ENCODE measurements around the gene WDR48. TPM values are rescaled to one million over a fixed set of nuclear protein-coding genes. Genes with fewer than 3 reads are reported as not detected.
A peak's percentile ranks its signal among the peaks of the same experiment; 100 is the strongest.

Gene WDR48
- total RNA-seq, 3 donors from 2014 or later (not counting 1 experiment from before 2014, with no cell fraction given), result 89.1 to 101 (median 91.5) TPM

DNA sequence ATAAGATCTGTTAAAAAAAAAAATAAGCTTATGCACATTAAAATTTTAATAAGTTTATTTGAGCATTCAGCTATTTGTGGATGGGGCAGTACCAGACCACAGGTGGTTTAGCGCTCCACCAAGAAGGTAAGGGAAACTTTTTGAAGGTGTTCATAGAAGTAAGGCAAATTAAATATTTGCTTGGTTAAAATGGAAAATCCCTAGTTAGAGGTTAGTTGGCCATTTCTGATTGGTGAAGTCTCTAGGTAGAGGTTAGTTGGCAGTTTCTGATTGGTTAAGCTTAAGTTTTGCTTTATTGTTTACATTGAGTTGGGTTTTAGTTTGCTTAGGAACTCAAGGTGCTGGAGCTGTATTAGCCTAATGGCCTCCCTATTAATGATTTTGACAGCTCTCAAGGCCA is 30.8 kb upstream of the WDR48 start:
- DNase-seq (peak in 1 of 2 donors; percentile 6), ATAC-seq (peak in 2 of 3 donors; percentile 15 to 28)
- Histone ChIP-seq H3K27me3 (ENCODE audit: control insufficient read depth, insufficient read depth, low read length) (no peaks in the 10 kb centered on the region), H3K4me3 (ENCODE audit: low read length) (no peak overlapping the region), H3K4me1 (ENCODE audit: control insufficient read depth, insufficient read depth, low read length) (no peaks in the 10 kb centered on the region), H3K36me3 (ENCODE audit: control insufficient read depth, insufficient read depth, low read length) (no peaks in the 10 kb centered on the region), H3K9me3 (ENCODE audit: control insufficient read depth, insufficient read depth, low read length) (no peaks in the 10 kb centered on the region), H3K27ac (ENCODE audit: low read length) (no peak overlapping the region)
- H3K36me3 Mint-ChIP-seq, result no peaks in the 10 kb centered on the region
- H3K27me3 Mint-ChIP-seq (ENCODE audit: low read depth in 2 of 2), result peaks cover 30 to 66% of the 10 kb centered on the region in 2 donors
- WGBS (ENCODE audit: insufficient coverage), result 62% methylated on average over 1 of the region's 1 CpG
- no peak overlapping the region for H3K27ac Mint-ChIP-seq
- H3K4me1 Mint-ChIP-seq, result peaks cover 0 to 4% of the 10 kb centered on the region in 2 donors
- intact Hi-C loops (cut with micrococcal nuclease), result loop anchor here (10.0 kb wide), 1 partner anchor 506 kb away; no protein-coding TSS in a partner anchor
- TF ChIP-seq, protein P1, sequence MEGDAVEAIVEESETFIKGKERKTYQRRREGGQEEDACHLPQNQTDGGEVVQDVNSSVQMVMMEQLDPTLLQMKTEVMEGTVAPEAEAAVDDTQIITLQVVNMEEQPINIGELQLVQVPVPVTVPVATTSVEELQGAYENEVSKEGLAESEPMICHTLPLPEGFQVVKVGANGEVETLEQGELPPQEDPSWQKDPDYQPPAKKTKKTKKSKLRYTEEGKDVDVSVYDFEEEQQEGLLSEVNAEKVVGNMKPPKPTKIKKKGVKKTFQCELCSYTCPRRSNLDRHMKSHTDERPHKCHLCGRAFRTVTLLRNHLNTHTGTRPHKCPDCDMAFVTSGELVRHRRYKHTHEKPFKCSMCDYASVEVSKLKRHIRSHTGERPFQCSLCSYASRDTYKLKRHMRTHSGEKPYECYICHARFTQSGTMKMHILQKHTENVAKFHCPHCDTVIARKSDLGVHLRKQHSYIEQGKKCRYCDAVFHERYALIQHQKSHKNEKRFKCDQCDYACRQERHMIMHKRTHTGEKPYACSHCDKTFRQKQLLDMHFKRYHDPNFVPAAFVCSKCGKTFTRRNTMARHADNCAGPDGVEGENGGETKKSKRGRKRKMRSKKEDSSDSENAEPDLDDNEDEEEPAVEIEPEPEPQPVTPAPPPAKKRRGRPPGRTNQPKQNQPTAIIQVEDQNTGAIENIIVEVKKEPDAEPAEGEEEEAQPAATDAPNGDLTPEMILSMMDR (IDR thresholded peaks at IDR 0.05), result no peak
- H3K4me3 Mint-ChIP-seq, result no peak overlapping the region
- no peaks in the 10 kb centered on the region for H3K9me3 Mint-ChIP-seq

DNA sequence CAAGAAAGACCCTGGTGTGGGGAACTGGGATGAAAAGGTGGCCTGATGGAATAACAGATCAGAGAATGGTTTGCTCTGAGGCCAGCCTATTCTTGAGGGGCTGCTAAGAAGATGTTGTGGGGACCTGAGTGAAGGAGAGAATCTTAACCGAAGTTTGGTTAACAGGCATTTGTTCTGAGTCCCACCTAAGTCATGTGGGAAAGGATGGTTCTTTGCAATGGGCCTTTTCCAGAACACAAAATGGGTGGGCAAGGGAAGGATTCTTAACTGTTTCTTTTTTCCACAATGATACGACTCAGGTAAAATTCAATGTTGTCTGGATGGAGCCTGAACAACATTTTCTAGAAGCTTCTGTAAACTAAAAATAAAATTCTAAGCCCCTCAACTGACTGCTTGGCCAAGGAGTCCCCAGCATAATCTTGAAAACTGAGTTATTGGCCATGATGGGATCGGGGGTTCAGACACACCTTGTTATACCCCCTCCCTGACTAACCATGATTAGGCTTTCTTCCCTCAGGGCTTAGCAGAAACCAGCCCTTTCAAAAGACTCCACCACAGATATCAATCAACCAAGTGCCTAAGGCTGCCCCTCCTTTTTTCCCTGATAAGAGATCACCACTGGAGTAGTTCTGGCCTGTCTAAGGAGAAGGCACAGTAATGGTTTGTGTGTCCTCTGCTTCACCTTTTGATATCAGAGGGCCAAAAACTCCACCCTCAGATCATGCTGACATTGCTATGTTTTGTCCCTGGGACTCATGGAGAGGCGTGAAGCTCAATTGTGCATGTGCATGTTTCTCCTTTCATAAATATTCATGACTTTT is 30.1 kb upstream of the WDR48 start:
- Mint-ChIP-seq H3K4me3 (no peak overlapping the region), H3K27ac (no peak overlapping the region), H3K36me3 (no peaks in the 10 kb centered on the region), H3K9me3 (no peaks in the 10 kb centered on the region), H3K4me1 (peaks cover 0 to 4% of the 10 kb centered on the region in 2 donors), H3K27me3 (ENCODE audit: low read depth in 2 of 2) (peaks cover 30 to 72% of the 10 kb centered on the region in 2 donors)
- intact Hi-C loops (cut with micrococcal nuclease), result loop anchor here (10.0 kb wide), 1 partner anchor 507 kb away; no protein-coding TSS in a partner anchor
- Histone ChIP-seq H3K36me3 (ENCODE audit: control insufficient read depth, insufficient read depth, low read length) (no peaks in the 10 kb centered on the region), H3K9me3 (ENCODE audit: control insufficient read depth, insufficient read depth, low read length) (no peaks in the 10 kb centered on the region), H3K27me3 (ENCODE audit: control insufficient read depth, insufficient read depth, low read length) (no peaks in the 10 kb centered on the region), H3K4me3 (ENCODE audit: low read length) (no peak overlapping the region), H3K4me1 (ENCODE audit: control insufficient read depth, insufficient read depth, low read length) (no peaks in the 10 kb centered on the region), H3K27ac (ENCODE audit: low read length) (no peak overlapping the region)
- DNase-seq (no peak), ATAC-seq (no peak)
- WGBS (ENCODE audit: insufficient coverage), result 92% methylated on average over 4 of the region's 4 CpGs
- TF ChIP-seq, protein P1 (IDR thresholded peaks at IDR 0.05), result no peak

DNA sequence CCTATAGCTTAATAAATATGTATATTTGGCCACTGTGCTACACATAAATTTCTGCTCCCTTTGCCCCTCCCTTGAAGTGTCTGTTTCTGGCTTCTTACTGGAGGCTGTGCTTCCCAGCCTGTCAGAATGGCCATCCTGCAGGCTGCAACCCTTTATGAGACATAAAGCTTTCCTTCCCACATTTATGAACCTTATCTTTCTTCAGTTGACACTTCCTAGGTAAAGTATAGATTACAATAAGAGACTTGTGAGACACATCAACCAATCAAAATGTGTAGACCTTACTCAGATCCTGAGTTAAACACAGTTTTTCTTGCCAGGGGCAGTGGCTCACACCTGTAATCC is 29.6 kb upstream of the WDR48 start:
- TF ChIP-seq, protein P1 (IDR thresholded peaks at IDR 0.05), result no peak

More for the DNA sequence above, 29.6 kb upstream of the WDR48 start:
- no peak overlapping the region for H3K27ac ChIP-seq (ENCODE audit: low read length)
- peaks cover 0 to 4% of the 10 kb centered on the region in 2 donors for H3K4me1 Mint-ChIP-seq
- no peaks in the 10 kb centered on the region for H3K9me3 ChIP-seq (ENCODE audit: control insufficient read depth, insufficient read depth, low read length)
- H3K4me1 ChIP-seq (ENCODE audit: control insufficient read depth, insufficient read depth, low read length), result no peaks in the 10 kb centered on the region
- no peak overlapping the region for H3K27ac Mint-ChIP-seq
- DNase-seq (no peak), ATAC-seq (no peak)
- H3K4me3 Mint-ChIP-seq, result no peak overlapping the region
- intact Hi-C loops (cut with micrococcal nuclease), result loop anchor here (10.0 kb wide), 1 partner anchor 507 kb away; no protein-coding TSS in a partner anchor
- H3K27me3 Mint-ChIP-seq (ENCODE audit: low read depth in 2 of 2), result peaks cover 30 to 72% of the 10 kb centered on the region in 2 donors
- H3K36me3 Mint-ChIP-seq, result no peaks in the 10 kb centered on the region
- no peaks in the 10 kb centered on the region for H3K9me3 Mint-ChIP-seq
- no peaks in the 10 kb centered on the region for H3K36me3 ChIP-seq (ENCODE audit: control insufficient read depth, insufficient read depth, low read length)
- H3K4me3 ChIP-seq (ENCODE audit: low read length), result no peak overlapping the region
- no peaks in the 10 kb centered on the region for H3K27me3 ChIP-seq (ENCODE audit: control insufficient read depth, insufficient read depth, low read length)
